ENCODE results near the gene ANXA8.

DNA sequence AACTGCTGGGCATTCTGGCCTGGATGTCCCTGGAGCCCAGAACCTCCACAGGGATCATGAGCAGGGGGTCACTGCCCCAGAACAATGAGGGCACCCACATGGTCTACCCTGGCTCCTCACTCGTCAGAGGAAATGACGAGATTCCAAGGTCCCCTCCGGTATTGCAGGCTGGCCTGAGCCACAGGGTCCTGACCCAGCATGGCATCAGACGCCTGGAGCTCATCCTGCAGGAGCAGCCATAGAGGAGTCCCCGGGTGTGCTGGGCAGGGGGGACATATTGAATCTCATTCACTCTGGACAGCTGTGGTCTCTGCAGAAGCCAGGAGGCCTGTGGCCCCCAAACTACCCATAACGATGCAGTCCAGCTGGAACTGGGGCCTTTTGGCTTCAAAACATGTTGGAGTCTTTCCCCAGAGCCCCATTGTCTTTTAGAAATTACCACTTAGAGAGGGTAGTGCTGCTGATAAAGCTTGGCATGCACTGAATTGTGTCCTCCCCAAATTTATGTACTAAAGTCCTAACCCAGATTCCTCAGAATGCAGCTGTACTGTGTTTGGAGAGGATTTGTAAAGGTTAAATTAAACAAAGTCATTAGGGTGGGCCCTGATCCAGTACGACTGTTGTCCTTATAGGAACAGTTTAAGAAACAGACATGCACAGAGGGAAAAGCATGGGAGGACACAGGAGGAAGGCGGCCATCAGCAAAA, 27.7 kb downstream of the ANXA8 start:
- TF ChIP-seq, protein P1, sequence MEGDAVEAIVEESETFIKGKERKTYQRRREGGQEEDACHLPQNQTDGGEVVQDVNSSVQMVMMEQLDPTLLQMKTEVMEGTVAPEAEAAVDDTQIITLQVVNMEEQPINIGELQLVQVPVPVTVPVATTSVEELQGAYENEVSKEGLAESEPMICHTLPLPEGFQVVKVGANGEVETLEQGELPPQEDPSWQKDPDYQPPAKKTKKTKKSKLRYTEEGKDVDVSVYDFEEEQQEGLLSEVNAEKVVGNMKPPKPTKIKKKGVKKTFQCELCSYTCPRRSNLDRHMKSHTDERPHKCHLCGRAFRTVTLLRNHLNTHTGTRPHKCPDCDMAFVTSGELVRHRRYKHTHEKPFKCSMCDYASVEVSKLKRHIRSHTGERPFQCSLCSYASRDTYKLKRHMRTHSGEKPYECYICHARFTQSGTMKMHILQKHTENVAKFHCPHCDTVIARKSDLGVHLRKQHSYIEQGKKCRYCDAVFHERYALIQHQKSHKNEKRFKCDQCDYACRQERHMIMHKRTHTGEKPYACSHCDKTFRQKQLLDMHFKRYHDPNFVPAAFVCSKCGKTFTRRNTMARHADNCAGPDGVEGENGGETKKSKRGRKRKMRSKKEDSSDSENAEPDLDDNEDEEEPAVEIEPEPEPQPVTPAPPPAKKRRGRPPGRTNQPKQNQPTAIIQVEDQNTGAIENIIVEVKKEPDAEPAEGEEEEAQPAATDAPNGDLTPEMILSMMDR (IDR thresholded peaks at IDR 0.05): no peak
- no peak for TF ChIP-seq POLR2A (IDR thresholded peaks at IDR 0.05)
